CD4-positive, alpha-beta T cell treated with Interleukin-17A for 1 hour (primary cell): ENCODE measurements around the gene BANF1.

Experiments used
- DNase-seq: peaks from one replicate; pipeline ENCODE4 v3.0.0-alpha.2; 2020

Gene BANF1, protein sequence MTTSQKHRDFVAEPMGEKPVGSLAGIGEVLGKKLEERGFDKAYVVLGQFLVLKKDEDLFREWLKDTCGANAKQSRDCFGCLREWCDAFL

DNA sequence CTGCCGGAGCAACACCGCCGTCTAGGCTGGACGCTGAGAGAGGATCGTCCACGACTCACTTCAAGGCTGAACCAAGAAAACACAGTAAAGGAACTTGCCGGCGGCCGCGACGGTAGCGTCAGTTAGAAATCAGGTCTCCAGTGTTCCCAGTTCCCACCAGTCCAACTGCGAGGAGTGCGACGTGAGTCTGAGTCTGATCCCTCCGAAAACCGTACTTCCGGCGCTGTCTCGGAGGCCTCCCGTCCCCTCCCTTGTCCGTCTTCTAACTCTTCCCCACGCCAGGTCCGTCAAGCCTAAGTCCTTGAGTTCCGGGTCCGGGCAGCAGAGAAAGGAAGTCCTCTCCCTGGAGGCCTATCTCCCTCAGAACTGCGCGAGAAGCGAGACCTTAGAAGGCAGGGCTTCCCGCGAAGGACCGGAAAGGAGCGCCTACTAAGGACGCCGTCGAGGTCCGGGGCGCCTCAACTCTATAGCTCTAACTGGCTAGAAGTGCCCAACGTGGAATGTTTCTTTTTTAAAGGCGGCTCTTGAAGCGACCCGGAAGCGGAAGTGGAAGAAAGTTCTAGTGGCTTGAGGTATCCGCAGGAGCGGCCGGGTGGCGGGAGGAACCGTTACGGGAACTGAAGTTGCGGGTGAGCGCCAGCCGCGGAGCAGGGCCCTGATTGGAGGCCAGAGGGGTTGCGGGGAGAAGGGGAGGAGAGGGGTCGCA lies at the start of gene BANF1, which contains the start of gene EIF1AD:
BANF1 (plus strand) TSS at position 562 of the 706 bp plus-strand sequence. CDS start 748 bp downstream, outside the sequence.
EIF1AD (minus strand) TSS at position 216 of the 706 bp plus-strand sequence. CDS start 1,768 bp downstream, outside the sequence.
- peak; percentile 97 for DNase-seq

DNA sequence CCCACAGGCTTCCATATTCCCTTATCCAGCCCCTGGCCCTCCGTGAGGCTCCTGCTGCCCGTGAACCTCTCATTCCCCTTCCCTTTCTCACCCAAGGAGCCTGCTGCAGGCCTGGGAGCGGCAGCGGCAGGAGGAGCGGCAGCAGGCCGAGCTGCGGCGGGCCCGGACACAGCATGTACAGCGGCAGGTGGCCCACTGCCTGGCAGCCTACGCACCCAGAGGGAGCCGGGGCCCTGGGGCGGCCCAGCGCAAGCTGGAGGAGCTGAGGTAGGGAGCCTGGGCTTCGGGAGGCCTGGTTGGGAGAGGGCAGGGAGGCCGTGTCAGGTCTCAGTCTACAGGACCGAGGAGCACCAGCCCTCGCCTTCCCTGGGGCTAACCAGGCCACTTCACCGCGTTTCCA lies 48.8 kb upstream of the BANF1 start:
- DNase-seq: no peak

DNA sequence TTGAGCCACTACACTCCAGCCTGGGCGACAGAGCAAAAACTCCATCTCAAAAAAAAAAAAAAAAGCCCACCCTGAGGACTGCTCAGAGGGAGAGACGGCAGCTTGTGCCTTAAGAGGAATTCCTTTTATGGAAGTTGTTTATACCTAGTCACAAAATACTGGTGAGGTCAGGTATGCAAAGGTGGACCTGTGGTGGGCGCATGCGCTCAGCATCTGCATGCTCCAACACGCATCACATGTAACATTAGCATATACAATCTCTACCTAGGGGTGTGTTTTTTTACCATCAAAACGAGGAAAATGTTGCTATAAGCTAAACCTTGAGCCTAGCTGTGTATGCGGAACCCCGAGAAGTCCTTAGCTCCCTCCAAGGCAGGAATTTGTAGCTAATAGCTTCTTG lies 47.5 kb upstream of the BANF1 start:
- no peak for DNase-seq

DNA sequence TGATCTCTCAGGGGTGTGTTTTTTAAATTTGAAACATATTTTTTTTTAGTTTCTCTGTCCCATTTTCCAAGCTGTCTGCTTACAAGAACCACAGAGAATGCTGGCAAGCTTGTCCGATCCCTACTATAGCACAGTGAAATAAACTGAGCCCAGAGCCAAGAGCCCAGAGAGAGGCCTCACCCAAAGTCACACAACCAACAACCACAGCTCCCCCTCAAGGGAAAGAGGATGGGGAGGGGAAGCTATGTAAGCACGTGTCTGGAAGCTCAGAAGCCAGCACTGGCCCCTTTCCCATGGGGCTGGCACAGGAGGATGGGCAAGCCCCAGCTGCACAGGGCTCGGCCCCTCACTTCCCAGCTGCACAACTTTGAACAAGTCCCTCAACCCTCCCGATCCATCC lies 44.0 kb upstream of the BANF1 start:
- no peak for DNase-seq

DNA sequence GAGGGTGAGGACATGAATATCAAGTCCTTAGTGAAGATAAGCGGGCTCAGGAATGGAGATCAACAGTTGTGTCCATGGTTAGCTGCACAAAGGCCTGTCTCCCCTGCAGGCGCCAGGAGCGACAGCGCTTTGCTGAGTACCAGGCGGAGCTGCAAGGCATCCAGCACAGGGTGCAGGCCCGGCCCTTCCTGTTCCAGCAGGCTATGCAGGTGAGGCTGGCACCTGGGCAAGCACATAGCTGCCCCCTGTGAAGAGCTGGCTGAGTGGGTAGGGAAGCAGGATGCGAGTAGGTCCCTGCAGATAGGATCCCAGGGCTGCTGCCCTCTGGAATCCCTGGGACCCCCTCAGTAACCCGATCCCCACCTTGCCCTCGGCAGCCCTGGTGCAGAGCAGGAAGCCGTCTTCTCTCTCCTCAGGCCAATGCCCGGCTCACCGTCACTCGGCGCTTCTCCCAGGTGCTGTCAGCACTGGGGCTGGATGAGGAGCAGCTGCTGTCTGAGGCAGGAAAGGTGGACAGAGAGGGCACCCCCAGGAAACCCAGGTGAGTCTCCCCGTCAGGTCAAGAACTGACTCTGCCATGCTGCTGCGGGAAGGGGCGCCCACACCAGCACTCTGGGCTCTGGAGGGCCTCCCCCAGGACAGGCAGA lies 43.4 kb upstream of the BANF1 start:
- no peak for DNase-seq

DNA sequence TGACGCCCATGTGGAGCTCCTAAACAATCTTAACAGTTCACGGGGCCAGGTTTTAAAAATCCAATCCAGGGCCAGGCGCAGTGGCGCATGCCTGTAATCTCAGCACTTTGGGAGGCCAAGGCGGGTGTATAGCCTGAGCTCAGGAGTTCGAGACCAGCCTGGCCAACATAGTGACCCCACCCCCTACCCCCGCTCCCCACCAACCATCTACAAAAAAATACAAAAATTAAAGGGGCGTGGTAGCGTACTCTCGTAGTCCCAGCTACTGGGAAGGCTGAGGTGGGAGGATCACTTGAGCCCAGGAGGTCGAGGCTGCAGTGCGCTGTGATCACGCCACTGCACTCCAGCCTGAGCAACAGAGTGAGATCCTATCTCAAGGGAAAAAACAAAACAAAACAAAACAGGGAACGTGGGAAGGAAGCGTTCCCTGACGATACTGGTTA lies 41.5 kb upstream of the BANF1 start:
- no peak for DNase-seq

DNA sequence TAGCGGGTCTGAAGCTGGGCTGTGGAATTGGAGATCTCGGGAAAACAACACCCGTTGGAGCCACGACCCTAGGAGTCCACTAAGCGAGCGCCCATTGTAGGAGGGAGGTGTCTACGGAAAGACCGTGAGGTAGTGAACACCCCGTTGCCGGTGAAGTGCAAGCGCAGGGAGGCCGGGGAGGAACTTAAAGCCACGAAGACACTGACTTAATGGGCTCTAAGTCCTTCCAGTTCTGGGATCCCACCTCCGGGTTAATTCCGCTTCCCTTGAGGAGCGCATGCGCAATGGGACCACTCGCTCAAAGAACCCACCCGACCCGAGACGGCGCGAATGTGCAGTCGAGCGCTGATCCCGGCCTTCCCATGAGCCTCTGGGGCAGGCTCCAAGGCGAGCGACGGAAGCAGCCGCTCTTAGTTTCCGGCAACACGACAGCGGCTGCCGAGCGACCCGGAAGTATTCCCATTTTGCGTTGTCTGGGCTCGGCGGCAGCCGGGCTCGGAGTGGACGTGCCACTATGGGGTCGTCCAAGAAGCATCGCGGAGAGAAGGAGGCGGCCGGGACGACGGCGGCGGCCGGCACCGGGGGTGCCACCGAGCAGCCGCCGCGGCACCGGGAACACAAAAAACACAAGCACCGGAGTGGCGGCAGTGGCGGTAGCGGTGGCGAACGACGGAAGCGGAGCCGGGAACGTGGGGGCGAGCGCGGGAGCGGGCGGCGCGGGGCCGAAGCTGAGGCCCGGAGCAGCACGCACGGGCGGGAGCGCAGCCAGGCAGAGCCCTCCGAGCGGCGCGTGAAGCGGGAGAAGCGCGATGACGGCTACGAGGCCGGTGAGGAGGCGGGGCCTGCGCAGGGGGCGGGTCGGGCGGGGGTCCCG lies 40.8 kb upstream of the BANF1 start, which contains the start of gene SART1:
SART1 (plus strand) TSS at position 468 of the 874 bp plus-strand sequence; CDS start at position 515, 47 bp downstream.
- peak; percentile 98 for DNase-seq

DNA sequence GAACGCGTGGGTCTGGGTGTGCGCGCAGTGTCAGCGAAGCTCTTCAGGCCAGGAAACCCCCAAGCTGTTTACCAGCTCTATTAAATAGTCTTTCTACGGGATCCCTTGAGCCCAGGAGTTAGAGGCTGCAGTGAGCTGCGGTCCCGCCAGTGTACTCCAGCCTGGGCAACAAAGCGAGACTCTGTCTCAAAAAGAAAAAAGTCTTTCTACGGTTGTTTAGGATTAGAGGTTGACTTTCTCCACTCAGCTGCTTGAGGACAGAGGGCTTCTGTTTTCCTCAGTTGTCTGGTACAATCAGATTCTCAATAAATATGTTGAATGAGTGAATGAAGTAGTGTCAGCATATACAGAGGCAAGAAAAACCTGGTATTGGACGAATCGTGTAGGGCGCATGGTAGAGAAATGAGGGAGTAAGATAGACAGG lies 40.1 kb upstream of the BANF1 start:
- DNase-seq: peak; percentile 67

DNA sequence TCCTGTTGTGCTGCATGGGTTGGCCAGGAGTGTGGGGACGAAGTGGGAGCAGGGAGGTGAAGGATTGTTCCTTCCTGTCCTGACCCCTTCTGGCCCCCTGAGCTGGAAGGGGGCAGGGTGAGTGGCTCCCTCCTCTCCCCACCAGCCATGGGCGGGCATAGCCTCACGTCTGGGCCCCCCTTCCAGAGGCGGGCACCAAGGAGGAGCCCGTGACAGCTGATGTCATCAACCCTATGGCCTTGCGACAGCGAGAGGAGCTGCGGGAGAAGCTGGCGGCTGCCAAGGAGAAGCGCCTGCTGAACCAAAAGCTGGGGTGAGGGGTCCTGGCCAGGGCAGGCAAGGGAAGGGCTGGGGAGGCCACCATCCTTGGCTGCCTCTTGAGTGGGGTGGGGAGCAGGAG lies 37.4 kb upstream of the BANF1 start:
- DNase-seq: no peak

DNA sequence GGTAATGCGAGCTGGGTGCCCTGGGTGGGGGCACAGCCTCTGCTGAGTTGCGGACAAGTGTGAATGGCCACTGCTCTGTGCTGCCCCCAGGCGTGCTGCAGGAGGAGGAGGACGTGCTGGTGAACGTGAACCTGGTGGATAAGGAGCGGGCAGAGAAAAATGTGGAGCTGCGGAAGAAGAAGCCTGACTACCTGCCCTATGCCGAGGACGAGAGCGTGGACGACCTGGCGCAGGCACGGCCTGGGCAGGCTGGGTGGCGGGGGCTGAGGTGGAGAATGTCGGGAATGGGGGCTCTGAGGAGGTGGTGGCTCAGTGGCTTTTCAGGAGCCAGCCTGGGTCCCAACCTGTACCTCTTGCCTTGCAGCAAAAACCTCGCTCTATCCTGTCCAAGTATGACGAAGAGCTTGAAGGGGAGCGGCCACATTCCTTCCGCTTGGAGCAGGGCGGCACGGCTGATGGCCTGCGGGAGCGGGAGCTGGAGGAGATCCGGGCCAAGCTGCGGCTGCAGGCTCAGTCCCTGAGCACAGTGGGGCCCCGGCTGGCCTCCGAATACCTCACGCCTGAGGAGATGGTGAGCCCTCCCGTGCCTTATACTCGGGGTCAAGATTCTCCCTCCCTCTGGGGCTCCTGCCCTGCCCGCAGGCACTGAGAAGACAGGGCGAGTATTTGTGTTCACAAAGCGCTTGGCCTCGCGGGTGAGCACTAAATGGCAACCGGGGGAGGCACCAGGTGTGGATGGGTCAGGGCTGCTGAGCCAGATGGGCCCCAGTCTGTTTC lies 36.1 kb upstream of the BANF1 start:
- no peak for DNase-seq

DNA sequence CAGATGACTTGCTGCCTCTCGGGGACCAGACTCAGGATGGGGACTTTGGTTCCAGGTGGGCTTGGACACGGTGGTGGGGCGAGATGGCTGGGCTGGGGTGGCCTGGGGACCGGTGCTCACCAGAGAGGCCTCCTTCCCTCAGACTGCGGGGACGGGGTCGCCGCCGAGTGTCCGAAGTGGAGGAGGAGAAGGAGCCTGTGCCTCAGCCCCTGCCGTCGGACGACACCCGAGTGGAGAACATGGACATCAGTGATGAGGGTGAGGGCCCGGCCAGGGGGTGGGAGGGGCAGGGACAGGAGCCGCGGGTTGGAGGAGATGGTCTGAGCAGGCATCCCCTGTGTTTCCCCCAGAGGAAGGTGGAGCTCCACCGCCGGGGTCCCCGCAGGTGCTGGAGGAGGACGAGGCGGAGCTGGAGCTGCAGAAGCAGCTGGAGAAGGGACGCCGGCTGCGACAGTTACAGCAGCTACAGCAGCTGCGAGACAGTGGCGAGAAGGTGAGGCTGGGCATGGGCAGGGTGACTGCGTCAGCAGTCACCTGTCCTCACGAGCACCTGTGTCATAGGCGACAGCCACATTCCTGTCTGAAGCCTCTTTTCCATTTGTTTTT lies 34.9 kb upstream of the BANF1 start:
- DNase-seq: no peak

DNA sequence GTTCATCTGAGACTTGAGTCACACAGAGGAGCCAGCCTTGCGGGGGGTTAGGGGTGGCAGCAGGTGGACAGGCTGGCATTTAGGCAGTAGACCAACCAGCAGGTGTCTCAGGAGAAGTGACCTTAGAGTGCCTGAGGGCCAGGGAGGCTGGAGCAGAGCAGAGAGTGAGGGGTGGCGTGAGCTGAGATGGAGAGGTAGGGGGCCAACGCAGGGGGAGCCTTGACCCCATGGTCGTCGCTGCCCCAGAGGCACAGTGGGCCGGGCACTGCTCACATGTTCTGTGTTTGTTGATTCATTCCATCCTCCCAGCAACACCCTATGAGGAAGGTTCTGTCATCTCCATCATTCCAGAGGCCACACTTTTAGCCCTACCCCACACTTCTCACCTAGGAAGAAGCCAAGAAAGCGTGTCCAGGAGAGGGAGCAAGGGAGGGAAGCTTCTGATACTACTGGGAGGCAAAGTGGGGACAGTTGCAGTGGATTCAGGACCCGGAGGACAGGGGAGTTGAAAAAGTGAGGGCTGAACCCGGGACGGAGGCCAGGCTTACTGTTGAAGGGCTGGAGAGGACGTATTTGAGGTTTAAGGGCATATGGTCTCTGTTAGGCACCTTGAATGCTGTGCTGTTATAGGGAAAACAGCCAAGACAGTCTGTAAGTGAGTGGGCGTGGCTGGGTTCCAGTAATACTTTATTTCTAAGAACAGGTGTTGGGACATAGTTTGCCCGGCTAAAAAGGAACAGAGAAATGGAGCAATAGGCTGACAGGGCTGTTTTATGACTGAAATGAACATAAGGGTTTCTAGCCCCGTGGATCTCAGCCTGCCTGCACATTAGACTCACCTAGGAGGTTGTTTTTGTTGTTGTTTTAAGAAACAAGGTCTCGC lies 33.5 kb upstream of the BANF1 start:
- no peak for DNase-seq

DNA sequence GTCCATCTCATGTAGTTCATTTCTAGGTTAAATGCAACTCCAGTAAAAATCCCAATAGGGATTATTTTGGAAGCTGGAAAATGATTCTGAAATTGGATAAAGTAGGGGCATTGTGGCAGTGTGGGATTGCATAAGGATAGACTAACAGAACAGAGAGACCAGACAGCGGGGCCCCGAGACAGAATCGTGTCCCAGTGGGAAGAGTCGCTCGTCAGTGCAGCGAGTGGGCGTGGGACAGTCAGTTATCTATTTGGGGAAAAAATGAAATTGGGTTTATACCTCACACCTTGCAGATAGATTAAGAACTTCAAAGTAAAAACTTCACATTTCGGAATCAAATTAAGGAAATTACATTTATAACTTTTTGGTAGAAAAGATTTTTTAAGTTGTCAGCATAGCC lies 30.2 kb upstream of the BANF1 start:
- no peak for DNase-seq

DNA sequence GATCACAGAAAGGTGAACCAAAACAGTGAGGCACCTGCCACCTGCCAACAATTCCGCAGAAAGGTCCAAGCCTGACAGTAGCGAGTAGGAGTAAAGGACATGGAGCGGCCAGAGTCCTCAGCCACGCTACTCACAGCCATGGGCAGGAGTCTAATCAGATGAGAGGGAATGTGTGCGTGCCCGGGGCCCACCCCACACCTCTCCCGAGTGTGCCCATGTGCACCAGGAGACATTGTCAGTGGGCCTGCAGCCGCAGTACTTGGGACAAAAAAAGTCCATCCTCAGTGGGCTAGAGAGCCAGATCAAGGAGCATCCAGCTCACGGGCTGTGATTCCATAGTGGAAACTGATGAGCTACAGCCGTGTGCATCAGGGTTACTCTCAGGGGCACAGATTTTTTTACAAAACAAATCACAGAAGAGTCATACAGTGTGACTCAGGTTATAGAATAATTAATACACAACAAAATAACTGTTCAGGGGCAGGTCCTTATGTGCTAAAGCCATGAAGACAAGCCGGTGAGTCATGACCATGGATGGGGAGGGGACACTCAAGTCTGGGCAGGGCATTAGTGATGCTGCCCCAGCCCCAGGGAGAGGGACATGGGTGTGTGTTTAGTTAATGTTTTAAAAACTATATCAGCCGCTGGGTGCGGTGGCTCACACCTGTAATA lies 28.7 kb upstream of the BANF1 start:
- no peak for DNase-seq

DNA sequence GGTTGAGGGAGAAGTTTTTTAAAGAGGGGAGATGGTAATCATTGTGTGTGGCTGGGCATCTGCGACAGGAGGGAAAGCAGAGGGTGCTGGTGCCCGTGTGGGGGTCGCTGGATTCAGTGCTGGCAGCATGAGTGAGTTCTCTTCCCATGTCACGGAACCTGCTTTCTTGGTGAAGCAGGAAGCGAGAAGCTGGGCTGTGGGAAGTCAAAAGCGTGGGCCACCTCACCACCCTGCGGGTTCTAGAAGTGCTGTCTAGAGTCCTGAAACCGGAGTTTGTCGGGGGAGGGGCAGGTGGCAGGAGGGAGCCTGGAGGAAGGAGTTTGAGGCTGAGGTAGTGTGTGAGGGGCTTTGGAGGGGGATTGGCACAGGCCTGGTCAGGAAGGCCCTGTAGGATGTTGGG lies 26.5 kb upstream of the BANF1 start:
- DNase-seq: no peak

DNA sequence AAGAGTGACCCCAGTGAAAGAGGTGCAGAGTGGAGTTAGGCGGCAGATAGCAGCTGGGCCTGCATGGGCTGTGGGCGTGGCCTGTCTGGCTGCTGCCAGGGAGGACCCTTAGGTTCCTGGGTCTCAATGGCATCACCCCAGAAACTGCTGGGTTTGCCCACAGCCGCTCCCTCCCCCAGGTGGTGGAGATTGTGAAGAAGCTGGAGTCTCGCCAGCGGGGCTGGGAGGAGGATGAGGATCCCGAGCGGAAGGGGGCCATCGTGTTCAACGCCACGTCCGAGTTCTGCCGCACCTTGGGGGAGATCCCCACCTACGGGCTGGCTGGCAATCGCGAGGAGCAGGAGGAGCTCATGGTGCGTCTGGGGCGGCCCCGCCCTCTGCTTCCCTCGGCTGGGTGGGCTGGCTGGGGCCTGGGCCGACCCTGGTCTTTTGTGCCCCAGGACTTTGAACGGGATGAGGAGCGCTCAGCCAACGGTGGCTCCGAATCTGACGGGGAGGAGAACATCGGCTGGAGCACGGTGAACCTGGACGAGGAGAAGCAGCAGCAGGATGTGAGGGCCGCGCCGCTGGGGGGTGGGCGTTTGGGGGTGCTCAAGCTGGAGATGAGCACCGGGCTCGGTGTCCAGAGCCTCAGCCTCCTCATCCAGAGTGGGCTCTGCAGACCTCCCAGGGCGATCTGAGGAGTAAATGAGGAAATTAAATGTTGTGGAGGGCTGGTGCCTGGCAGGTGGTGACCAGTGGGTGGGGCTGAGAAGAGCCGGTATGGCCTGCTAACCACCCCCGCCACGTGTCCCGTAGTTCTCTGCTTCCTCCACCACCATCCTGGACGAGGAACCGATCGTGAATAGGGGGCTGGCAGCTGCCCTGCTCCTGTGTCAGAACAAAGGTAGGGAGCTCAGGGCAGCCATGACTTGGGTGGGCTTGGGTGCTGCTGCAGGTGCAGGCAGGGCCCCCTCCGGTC lies 25.8 kb upstream of the BANF1 start:
- no peak for DNase-seq

DNA sequence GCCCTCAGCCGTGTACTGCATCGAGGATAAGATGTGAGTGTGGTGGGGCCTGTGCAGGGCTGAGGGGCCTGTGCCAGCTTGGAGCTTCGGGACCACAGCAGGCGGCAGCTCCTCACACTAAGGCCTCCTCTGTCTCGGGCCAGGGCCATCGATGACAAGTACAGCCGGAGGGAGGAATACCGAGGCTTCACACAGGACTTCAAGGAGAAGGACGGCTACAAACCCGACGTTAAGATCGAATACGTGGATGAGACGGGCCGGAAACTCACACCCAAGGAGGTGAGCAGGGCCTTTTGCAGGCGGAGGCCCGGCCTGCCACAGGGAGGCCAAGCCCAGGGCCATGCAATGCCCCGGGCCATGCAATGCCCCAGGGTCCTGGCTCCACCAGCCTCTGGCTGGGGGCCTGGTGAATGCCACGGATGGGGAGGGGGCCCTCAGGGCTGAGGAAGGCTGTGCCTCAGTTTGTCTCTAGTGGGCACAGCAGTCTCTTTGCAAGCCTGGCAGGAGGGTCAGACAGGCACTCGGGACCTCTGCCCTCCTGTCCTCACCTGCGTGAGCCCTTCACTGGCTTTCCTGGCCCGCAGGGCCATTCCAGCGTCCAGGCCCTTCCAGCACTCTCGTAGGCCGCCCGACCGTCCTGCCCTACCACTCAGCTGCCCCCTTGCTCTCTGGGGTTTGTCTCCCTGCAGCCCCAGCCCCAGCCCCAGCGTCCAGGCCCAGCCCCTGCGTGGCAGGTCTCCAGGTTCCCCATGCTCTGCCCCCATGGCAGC lies 24.5 kb upstream of the BANF1 start:
- no peak for DNase-seq
